Mucosa of stomach (tissue), 1 donor: ENCODE results near the gene KLLN.
"Not testable (repeated sequence)": the region's sequence is repeated elsewhere in the genome, so short reads cannot be mapped to it uniquely, and the experiment has no call there.

ENCODE experiments used
- H3K27me3 ChIP-seq: one replicate; pipeline ENCODE4 v1.7.0; 2013; ENCODE audit warnings: mild to moderate bottlenecking, low read length; ENCODE audit not compliant: control insufficient read depth, insufficient read depth
- H3K36me3 ChIP-seq: one replicate; pipeline ENCODE4 v1.7.0; 2013; ENCODE audit warnings: low read length; ENCODE audit not compliant: control insufficient read depth, insufficient read depth
- H3K4me1 ChIP-seq: one replicate; pipeline ENCODE4 v1.7.0; 2013; ENCODE audit warnings: mild to moderate bottlenecking, low read length; ENCODE audit not compliant: control insufficient read depth, insufficient read depth
- H3K4me3 ChIP-seq: one replicate; pipeline ENCODE4 v1.7.0; 2013; ENCODE audit warnings: low read length
- H3K9ac ChIP-seq: one replicate; pipeline ENCODE4 v1.7.0; 2013; ENCODE audit warnings: mild to moderate bottlenecking, low read length, moderate library complexity
- H3K9me3 ChIP-seq: one replicate; pipeline ENCODE4 v1.7.0; 2013; ENCODE audit warnings: mild to moderate bottlenecking, low read length, moderate library complexity; ENCODE audit not compliant: control insufficient read depth
- donor health status: Pancreatic carcinoma.

The KLLN gene

DNA sequence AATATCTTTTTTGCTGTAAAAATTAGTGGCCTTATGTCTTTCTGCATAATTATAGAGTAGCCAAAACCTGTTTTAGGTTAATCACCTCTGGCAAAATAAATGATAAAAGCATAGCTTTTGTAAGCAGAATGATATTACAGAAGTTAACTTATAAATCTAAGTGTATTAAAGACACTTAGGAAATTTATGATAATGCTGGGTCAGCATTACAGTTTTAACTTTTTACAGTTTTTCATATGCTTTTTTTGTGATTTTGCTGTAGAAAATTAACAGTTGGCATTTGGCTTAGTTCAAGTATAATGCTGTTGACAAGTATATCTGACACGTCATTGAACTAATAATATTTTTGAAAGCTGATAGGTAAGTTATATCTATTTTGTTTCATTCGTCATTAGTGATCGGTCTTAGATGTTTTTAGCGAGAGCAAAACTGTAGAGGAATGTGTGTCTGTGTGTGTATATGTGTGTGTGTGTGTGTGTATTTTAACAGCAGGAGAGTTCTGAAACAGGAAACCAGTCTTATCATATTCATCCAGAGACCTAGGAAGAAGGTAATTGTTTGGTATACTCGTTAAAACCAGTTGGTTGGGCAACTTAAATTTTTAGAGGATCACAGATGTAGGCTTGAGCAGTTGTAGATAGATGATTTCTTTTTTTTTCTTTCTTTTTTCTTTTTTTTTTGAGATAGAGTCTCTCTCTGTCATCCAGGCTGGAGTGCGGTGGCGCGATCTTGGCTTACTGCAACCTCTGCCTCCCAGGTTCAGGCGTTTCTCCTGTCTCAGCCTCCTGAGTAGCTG lies 15.5 kb upstream of the KLLN start:
- no peaks in the 10 kb centered on the region for H3K9me3 ChIP-seq
- no peaks in the 10 kb centered on the region for H3K27me3 ChIP-seq
- no peaks in the 10 kb centered on the region for H3K36me3 ChIP-seq
- no peak overlapping the region for H3K9ac ChIP-seq
- no peaks in the 10 kb centered on the region for H3K4me1 ChIP-seq
- no peak overlapping the region for H3K4me3 ChIP-seq

DNA sequence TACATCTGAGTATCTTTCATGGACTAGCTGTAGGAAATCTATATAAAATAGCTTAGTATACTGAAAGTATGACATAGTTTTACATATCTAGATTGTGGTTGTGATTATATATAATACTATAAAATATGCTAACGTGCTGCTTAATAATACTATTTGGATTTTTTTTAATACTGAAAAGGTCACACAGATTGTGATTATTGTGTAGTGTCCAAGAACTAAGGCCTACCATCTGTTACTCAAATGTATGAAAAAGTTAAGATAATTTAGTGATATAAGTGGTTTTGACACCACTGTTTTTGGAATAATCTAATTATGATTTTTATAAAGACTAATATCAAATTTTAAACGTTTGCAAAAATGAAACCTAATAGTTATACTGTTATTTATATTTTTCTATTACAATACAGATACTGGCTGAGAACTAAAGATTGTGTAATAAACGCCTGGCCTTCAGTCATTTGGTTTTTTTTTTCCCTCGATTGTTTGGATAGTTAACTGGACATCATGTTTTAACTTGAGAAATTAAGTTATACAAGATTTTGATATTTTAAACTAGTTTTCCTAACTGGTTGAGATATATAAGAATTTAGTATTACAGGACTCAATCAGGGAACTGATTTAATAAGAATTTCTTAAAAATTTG lies 12.7 kb upstream of the KLLN start:
- no peaks in the 10 kb centered on the region for H3K27me3 ChIP-seq
- H3K9ac ChIP-seq: no peak overlapping the region
- H3K4me1 ChIP-seq: no peaks in the 10 kb centered on the region
- no peaks in the 10 kb centered on the region for H3K9me3 ChIP-seq
- H3K36me3 ChIP-seq: no peaks in the 10 kb centered on the region
- no peak overlapping the region for H3K4me3 ChIP-seq

DNA sequence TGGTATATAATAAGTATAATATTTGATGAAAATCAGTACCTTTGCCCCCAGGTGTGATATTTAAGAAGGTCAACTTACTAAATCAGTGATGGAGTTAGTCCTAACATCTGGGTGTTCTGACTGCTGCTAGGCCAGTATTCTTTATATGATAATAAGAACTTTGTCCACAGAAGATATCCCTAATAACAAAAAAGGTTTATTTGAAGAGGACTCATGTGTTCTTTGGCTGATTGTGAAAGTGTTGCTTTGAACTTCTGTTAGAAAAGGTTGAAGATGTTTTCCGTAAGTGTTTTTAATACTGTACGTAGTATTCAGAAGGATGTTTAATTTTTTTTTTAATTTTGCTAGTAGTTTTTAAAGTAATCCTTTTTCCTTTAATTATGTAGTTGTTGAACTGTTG lies 10.3 kb upstream of the KLLN start:
- Histone ChIP-seq H3K36me3 (no peaks in the 10 kb centered on the region), H3K4me1 (peaks cover 4% of the 10 kb centered on the region), H3K9me3 (no peaks in the 10 kb centered on the region), H3K27me3 (no peaks in the 10 kb centered on the region), H3K9ac (no peak overlapping the region), H3K4me3 (no peak overlapping the region)

DNA sequence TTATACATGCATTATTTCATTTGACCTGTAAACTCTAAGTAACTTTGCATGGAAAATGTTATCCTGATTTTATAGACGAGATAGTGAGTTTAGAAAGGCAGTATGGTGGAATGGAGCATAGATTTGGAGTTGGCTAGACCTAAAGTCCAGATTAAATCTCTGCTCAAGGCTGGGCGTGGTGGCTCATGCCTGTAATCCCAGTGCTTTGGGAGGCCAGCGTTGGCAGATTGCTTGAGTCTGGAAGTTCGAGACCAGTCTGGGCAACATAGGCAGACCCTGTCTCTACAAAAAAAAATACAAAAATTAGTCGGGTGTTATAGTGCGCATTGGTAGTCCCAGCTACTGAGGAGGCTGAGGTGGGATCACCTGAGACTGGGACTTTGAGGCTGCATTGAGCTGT lies 9.5 kb upstream of the KLLN start:
- Histone ChIP-seq H3K4me1 (peaks cover 4% of the 10 kb centered on the region), H3K36me3 (no peaks in the 10 kb centered on the region), H3K4me3 (no peak overlapping the region), H3K9ac (no peak overlapping the region), H3K9me3 (no peaks in the 10 kb centered on the region), H3K27me3 (no peaks in the 10 kb centered on the region)

DNA sequence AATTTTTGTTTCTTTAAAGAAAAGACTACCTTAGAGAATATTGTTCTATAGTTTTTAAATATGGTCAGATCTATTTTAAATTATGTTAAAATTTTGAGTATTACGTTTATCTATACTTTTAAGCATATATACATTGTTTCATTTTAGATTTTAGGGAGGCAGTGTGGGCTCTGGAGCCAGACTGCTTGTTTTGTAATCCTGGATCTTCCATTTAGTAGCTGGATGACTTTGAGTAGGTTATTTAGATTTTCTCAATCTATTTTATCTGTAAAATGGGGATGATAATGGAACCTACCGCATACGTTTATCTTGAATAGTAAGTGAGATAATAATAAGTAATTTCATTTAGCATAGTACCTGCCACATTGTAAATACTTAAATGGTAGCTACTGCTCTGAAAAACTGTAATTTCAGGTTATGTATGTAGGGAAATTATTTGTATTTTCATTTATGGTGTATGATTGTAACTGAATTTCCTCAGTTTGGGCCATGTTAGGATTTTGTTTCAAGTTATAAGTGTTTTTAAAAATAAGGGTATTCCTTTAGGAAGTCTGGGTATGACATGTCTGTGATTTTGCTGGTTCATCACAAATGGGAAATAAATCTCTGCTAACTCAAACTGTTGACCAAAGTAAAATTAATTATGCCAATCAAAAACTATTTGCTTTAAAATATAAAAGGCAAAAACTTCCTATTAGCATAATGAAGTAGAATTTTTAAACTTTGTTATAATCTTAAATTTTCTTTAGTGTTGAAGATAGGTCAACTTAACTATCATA lies 6.6 kb upstream of the KLLN start:
- Histone ChIP-seq H3K9ac (no peak overlapping the region), H3K9me3 (no peaks in the 10 kb centered on the region), H3K4me3 (no peak overlapping the region), H3K27me3 (no peaks in the 10 kb centered on the region), H3K36me3 (no peaks in the 10 kb centered on the region), H3K4me1 (peaks cover 4% of the 10 kb centered on the region)

DNA sequence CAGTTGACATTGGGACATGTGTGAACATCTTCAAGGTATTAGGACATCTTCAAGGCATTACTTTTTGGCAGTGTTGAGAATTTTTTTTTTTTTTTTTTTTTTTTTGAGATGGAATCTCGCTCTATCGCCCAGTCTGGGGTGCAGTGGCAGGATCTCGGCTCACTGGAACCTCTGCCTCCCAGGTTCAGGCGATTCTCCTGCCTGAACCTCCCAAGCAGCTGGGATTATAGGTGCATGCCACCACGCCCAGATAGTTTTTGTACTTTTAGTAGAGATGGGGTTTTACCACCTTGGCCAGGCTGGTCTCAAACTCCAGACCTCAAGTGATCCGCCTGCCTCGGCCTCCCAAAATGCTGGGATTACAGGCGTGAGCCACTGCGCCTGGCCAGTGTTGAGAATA lies 5.8 kb upstream of the KLLN start:
- not testable (repeated sequence) for H3K36me3 ChIP-seq, H3K4me3 ChIP-seq, H3K4me1 ChIP-seq, H3K9me3 ChIP-seq, H3K27me3 ChIP-seq, H3K9ac ChIP-seq

DNA sequence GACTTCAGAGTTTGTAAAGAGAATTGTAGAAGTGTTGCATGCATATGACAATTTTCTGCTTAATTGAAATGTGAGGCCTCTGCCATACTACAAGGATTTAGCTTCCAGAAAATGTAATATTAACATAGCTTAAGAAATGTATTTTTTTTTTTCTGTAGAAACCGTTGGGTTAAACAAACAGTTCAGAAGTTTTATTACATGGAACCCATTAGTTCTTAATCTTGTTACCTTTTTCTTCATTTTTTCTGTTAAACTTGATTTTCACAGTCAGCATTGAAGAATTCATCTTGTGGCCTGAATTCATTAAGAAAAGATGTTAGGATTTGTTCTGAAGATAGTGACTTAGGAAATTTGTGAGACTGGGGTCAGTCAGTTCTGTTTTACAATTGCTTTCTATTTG lies 4.9 kb upstream of the KLLN start:
- Histone ChIP-seq H3K9me3 (no peaks in the 10 kb centered on the region), H3K9ac (no peak overlapping the region), H3K36me3 (no peaks in the 10 kb centered on the region), H3K4me1 (peaks cover 4% of the 10 kb centered on the region), H3K4me3 (no peak overlapping the region), H3K27me3 (no peaks in the 10 kb centered on the region)

DNA sequence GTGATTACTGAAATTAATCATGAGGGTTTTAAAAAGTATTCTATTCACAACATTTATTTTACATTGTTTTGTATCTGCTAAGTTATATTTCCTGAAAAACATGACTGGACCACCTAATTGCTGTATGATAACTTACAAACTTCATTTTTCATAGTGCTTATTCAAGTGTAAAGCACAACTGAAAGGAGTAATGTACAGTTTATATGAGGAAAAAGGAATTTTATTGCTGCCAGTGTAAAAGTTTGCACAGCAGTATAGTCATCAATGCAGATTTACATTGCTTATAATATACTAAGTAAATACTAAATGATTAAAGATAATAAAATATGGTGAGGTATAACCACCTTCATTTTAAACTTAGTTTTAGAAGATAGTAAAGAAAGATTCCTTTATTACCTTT lies 4.1 kb upstream of the KLLN start:
- Histone ChIP-seq H3K9ac (peak overlapping the region; percentile 90), H3K36me3 (no peaks in the 10 kb centered on the region), H3K4me3 (no peak overlapping the region), H3K27me3 (no peaks in the 10 kb centered on the region), H3K9me3 (no peaks in the 10 kb centered on the region), H3K4me1 (peaks cover 4% of the 10 kb centered on the region)

DNA sequence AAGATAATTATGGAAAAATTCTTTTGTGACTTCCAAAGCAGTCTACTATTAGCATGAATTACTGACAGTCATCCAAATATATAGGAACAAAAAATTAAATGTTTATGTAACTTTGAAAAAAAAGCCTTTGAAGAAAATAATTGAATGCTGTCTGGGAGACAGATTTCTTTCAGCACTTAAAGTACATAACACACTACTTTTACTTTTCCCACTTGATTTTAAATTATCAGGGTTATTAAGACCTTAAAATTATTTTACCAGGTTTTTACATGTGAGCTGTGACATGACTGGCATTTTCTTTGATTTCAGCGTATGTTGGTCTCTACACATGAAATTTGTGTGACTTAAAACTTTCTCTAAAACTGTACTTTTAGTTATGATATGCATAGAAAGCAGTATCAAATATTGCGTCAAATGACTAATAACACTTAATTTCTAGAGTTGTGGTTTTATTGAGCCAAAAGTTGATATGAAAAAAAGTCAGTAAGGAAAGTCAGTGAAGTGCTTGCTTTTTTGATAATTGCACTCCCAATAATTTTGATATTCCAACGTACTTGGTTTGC lies 3.2 kb upstream of the KLLN start:
- Histone ChIP-seq H3K9me3 (no peaks in the 10 kb centered on the region), H3K9ac (peak overlapping the region; percentile 90), H3K36me3 (no peaks in the 10 kb centered on the region), H3K4me3 (no peak overlapping the region), H3K4me1 (peaks cover 7% of the 10 kb centered on the region), H3K27me3 (no peaks in the 10 kb centered on the region)

DNA sequence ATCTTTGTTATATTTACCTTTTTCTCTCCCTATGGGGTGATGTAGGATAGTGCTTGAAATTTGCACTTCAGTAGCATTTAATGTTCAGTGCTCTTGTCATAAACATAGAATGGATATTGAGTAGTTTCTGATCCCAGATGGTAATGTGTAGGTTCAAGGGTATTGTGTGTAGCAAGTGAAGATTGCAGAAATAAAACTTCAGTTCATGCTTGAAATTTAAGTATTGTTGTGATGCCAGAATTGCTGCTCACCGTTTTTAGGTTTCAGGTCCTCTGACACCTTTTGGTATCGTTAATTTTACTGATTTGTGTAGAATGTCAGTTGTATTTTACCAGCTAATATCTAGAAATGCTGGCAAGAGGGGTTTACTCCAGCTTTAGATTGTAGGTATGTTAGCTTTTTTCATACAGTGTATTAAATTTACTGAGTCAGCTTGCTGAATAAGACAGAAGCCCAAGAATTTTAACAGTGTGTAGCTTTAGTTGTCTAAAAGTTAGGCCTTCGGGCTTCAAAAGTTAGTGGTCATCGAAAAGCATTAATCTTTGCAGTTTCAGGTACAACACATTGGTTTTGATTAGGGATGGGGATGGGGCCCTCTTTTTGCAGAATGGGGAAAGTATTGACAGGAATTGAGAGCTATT lies 2.0 kb upstream of the KLLN start:
- Histone ChIP-seq H3K4me3 (peak overlapping the region; percentile 60), H3K9me3 (no peaks in the 10 kb centered on the region), H3K27me3 (no peaks in the 10 kb centered on the region), H3K36me3 (no peaks in the 10 kb centered on the region), H3K9ac (peak overlapping the region; percentile 90), H3K4me1 (peaks cover 18% of the 10 kb centered on the region)

DNA sequence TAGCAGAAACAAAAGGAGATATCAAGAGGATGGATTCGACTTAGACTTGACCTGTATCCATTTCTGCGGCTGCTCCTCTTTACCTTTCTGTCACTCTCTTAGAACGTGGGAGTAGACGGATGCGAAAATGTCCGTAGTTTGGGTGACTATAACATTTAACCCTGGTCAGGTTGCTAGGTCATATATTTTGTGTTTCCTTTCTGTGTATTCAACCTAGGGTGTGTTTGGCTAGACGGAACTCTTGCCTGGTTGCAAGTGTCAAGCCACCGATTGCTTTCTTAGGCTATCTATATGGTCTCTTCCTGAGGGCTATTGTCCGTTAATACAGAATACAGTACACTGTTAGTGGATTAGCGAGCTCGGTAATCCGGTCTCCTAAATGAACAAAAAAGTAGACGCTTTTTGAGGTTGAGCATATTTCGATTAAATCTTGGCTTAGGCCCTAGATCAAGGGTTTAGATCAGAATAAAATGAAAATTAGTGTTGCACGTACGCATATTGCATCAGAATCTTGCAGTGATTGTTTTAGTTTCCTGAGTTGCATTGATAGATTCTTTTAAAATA lies 1.2 kb upstream of the KLLN start:
- H3K4me1 ChIP-seq: peaks cover 15% of the 10 kb centered on the region

More for the DNA sequence above, 1.2 kb upstream of the KLLN start:
- H3K9me3 ChIP-seq: no peaks in the 10 kb centered on the region
- no peaks in the 10 kb centered on the region for H3K36me3 ChIP-seq
- H3K4me3 ChIP-seq: peak overlapping the region; percentile 60
- peak overlapping the region; percentile 90 for H3K9ac ChIP-seq
- H3K27me3 ChIP-seq: no peaks in the 10 kb centered on the region
